HEK293T (cell line): ENCODE data around the gene DOK7.

Source experiments
- ARNT ChIP-seq: fragments of 450-650 bp; IDR thresholded peaks from 2 replicates; pipeline ENCODE4 v1.6.1; 2017; ENCODE audit warnings: mild to moderate bottlenecking
- BHLHE40 ChIP-seq: fragments of 450-650 bp; IDR thresholded peaks from 2 replicates; pipeline ENCODE4 v1.6.1; 2016; ENCODE audit warnings: mild to moderate bottlenecking, moderate library complexity, borderline replicate concordance
- CTBP1 ChIP-seq: fragments of 450-650 bp; IDR thresholded peaks from 2 replicates; pipeline ENCODE4 v1.6.1; 2016; ENCODE audit warnings: borderline replicate concordance
- FOXA1 ChIP-seq: fragments of 450-650 bp; IDR thresholded peaks from 2 replicates; pipeline ENCODE4 v1.6.1; 2016; ENCODE audit warnings: mild to moderate bottlenecking
- FOXM1 ChIP-seq: fragments of 450-650 bp; IDR thresholded peaks from 2 replicates; pipeline ENCODE4 v1.6.1; 2017; ENCODE audit warnings: mild to moderate bottlenecking, borderline replicate concordance
- HDGF ChIP-seq: fragments of 450-650 bp; IDR thresholded peaks from 2 replicates; pipeline ENCODE4 v1.6.1; 2017; ENCODE audit warnings: antibody characterized with exemption, borderline replicate concordance
- NFRKB ChIP-seq: fragments of 450-650 bp; IDR thresholded peaks from 2 replicates; pipeline ENCODE4 v1.6.1; 2016; ENCODE audit warnings: mild to moderate bottlenecking, moderate library complexity
- SP1 ChIP-seq: fragments of 450-650 bp; IDR thresholded peaks from 2 replicates; pipeline ENCODE4 v1.6.1; 2017
- SUZ12 ChIP-seq: fragments of 450-650 bp; IDR thresholded peaks from 2 replicates; pipeline ENCODE4 v1.6.1; 2016; ENCODE audit warnings: mild to moderate bottlenecking
- TARDBP ChIP-seq: fragments of 450-650 bp; IDR thresholded peaks from 2 replicates; pipeline ENCODE4 v1.6.1; 2016
- TF ChIP-seq, protein P1 (sequence below): fragments of 450-650 bp; IDR thresholded peaks from 2 replicates; pipeline ENCODE4 v1.6.1; 2016

DNA sequence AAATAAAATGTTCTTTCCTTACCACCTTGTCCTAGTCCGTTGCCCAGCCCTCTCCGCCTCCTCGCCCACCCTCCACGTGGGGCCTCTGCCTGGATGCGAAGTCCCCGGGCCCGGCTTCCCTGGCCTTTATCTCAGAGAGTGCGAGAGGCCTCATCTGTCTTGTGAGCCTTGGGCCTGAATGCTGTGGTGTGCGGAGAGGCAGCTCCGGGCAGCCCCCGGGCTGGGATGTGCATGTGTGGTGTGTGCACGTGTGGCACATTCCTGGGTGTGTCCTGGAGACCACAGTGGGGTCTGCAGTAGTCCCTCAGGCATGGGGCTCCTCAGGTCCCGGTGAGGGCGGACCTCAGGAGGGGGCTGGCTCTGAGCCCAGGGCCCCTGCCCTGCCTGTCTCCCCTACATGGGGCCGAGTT is 31.4 kb downstream of the DOK7 start:
- TF ChIP-seq SUZ12 (no peak), SP1 (no peak), HDGF (no peak), FOXA1 (no peak), FOXM1 (no peak), CTBP1 (no peak), ARNT (no peak), TARDBP (no peak), NFRKB (no peak), BHLHE40 (no peak)
- TF ChIP-seq, protein P1, sequence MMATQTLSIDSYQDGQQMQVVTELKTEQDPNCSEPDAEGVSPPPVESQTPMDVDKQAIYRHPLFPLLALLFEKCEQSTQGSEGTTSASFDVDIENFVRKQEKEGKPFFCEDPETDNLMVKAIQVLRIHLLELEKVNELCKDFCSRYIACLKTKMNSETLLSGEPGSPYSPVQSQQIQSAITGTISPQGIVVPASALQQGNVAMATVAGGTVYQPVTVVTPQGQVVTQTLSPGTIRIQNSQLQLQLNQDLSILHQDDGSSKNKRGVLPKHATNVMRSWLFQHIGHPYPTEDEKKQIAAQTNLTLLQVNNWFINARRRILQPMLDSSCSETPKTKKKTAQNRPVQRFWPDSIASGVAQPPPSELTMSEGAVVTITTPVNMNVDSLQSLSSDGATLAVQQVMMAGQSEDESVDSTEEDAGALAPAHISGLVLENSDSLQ = no peak
